HepG2 (cell line): ENCODE results near the gene IL1RAP. TPM values are rescaled to one million over a fixed set of nuclear protein-coding genes. Genes with fewer than 3 reads are reported as not detected.

Source experiments
- ATAC-seq: fragments of 200-7000 bp; cut with Tn5 transposase; 3 replicates; pipeline ENCODE4 v1.9.1; 2020; ENCODE audit warnings: mild to moderate bottlenecking, moderate library complexity
- BruUV-seq: library from RNA; stranded (reverse); fragments of 400-500 nt; replicated peaks from 2 replicates; lab custom pipeline; 2021; lab: Mats Ljungman, UMichigan
- CTCF ChIA-PET: fragments of 300-600 bp; formaldehyde crosslinking; extraction: SDS; loops from one replicate; lab custom pipeline; 2021; ENCODE audit warnings: low total read pairs, inconsistent platforms, low intra/inter-chr PET ratio; lab: Yijun Ruan, JAX
- POLR2A ChIA-PET: fragments of 350-600 bp; sonication (Branson Sonifier 250); formaldehyde crosslinking; loops from one replicate; lab custom pipeline; 2020; ENCODE audit warnings: antibody characterized with exemption, inconsistent platforms; lab: Yijun Ruan, JAX
- DNase-seq: peaks from one replicate; pipeline ENCODE4 v3.0.0-alpha.2; 2015; ENCODE audit warnings: low spot score
- FAIRE-seq: peaks from 3 replicates; lab custom pipeline; 2011; peaks lifted over from hg19 to GRCh38; lab: Jason Lieb, UNC
- H2AFZ ChIP-seq: one replicate; pipeline ENCODE4 v1.6.1; 2011; ENCODE audit warnings: low read length, inconsistent platforms
- H3K27ac ChIP-seq: fragments of 300-600 bp; 3 replicates; pipeline ENCODE4 v1.8.0; 2011; ENCODE audit warnings: mixed run types, mild to moderate bottlenecking, mixed read lengths, low read length, inconsistent platforms; ENCODE audit not compliant: insufficient read depth; ENCODE audit errors: extremely low read length
- H3K27me3 ChIP-seq, 2 experiments: fragments of 200-600 bp in 1 of 2; 2 replicates in 1 of 2; 3 replicates in 1 of 2; pipeline versions ENCODE4 v1.6.0 to v1.8.0; 2011; ENCODE audit warnings: low read length in 2 of 2, mild to moderate bottlenecking in 2 of 2, moderate library complexity in 2 of 2, inconsistent platforms in 1 of 2; ENCODE audit not compliant: insufficient read depth in 2 of 2, control insufficient read depth in 1 of 2
- H3K36me3 ChIP-seq, 2 experiments: fragments of 200-600 bp in 1 of 2; replicated peaks in 1 of 2; 2 replicates in 1 of 2; 3 replicates in 1 of 2; pipeline versions ENCODE4 v1.5.1 to v1.8.0; 2011; ENCODE audit warnings: low read length in 2 of 2, inconsistent platforms in 1 of 2; ENCODE audit not compliant: insufficient read depth in 2 of 2, control insufficient read depth in 1 of 2
- H3K4me1 ChIP-seq: 2 replicates; pipeline ENCODE4 v1.5.1; 2012; ENCODE audit warnings: low read length, inconsistent platforms; ENCODE audit not compliant: insufficient read depth
- H3K4me2 ChIP-seq: 2 replicates; pipeline ENCODE4 v1.6.0; 2011; ENCODE audit warnings: low read depth, low read length, inconsistent platforms
- H3K4me3 ChIP-seq, 3 experiments: fragments of 200-600 bp in 1 of 3; sonication (generic), shearing (Covaris generic) in 1 of 3; replicated peaks in 1 of 3; 2 replicates each; pipeline ENCODE4 v1.5.1; 2011 to 2016; ENCODE audit warnings: low read length in 3 of 3, inconsistent platforms in 2 of 3, low read depth in 2 of 3, mild to moderate bottlenecking in 2 of 3, control low read depth in 1 of 3, mixed read lengths in 1 of 3; ENCODE audit not compliant: insufficient read depth in 1 of 3
- H3K79me2 ChIP-seq: one replicate; pipeline ENCODE4 v1.6.1; 2011; ENCODE audit warnings: low read length, inconsistent platforms; ENCODE audit not compliant: insufficient read depth
- H3K9ac ChIP-seq: 2 replicates; pipeline ENCODE4 v1.6.0; 2011; ENCODE audit warnings: mild to moderate bottlenecking, low read depth, low read length, inconsistent platforms; ENCODE audit not compliant: insufficient read depth
- H3K9me3 ChIP-seq: 2 replicates; pipeline ENCODE4 v1.5.1; 2012; ENCODE audit warnings: mild to moderate bottlenecking, low read length
- H4K20me1 ChIP-seq: 2 replicates; pipeline ENCODE4 v1.6.0; 2011; ENCODE audit warnings: inconsistent platforms, mild to moderate bottlenecking, low read length, moderate library complexity; ENCODE audit not compliant: insufficient read depth
- AGO2 ChIP-seq: fragments of 200-400 bp; formaldehyde crosslinking; optimal IDR thresholded peaks from 2 replicates; pipeline ENCODE3; 2017; ENCODE audit warnings: mild to moderate bottlenecking, low read depth, low read length, moderate library complexity
- IRX3 ChIP-seq: sonication (generic); formaldehyde crosslinking; IDR thresholded peaks from 2 replicates; pipeline ENCODE4 v1.8.1; 2023; ENCODE audit warnings: mild to moderate bottlenecking, low read depth, missing genetic modification reagents, borderline replicate concordance
- JUN ChIP-seq: sonication (generic); formaldehyde crosslinking; IDR thresholded peaks from 2 replicates; pipeline ENCODE4 v1.4.0; 2020; ENCODE audit warnings: mild to moderate bottlenecking, missing genetic modification reagents
- KDM5B ChIP-seq: sonication (generic); formaldehyde crosslinking; IDR thresholded peaks from 2 replicates; pipeline ENCODE4 v1.4.0; 2020; ENCODE audit warnings: missing genetic modification reagents, mild to moderate bottlenecking, borderline replicate concordance
- MED13 ChIP-seq: sonication (generic); formaldehyde crosslinking; IDR thresholded peaks from 2 replicates; pipeline ENCODE4 v1.5.0; 2020; ENCODE audit warnings: missing genetic modification reagents
- NKX3-1 ChIP-seq: sonication (generic); formaldehyde crosslinking; IDR thresholded peaks from 2 replicates; pipeline ENCODE4 v1.5.0; 2020; ENCODE audit warnings: missing genetic modification reagents
- PREB ChIP-seq: sonication (generic); formaldehyde crosslinking; IDR thresholded peaks from 2 replicates; pipeline ENCODE4 v1.4.0; 2020; ENCODE audit warnings: missing genetic modification reagents
- PRPF4 ChIP-seq: fragments of 200-400 bp; formaldehyde crosslinking; IDR thresholded peaks from 2 replicates; pipeline ENCODE4 v1.6.1; 2016; ENCODE audit warnings: low read length, low read depth; ENCODE audit not compliant: poor library complexity, severe bottlenecking
- ZNF253 ChIP-seq: sonication (generic); formaldehyde crosslinking; IDR thresholded peaks from 2 replicates; pipeline ENCODE4 v1.8.0; 2022; ENCODE audit warnings: mild to moderate bottlenecking, missing genetic modification reagents, borderline replicate concordance
- ZNF670 ChIP-seq: sonication (generic); formaldehyde crosslinking; IDR thresholded peaks from 2 replicates; pipeline ENCODE4 v1.8.0; 2022; ENCODE audit warnings: mild to moderate bottlenecking, missing genetic modification reagents, borderline replicate concordance
- WGBS: methylation state at CpG from one replicate; pipeline ENCODE4 v1.1.6; 2017; ENCODE audit warnings: low lambda C conversion rate; 5-methylcytosine and 5-hydroxymethylcytosine counted together
- in situ Hi-C: cut with HindIII; loops from 2 replicates; pipeline ENCODE4 v1.10.0; 2017; ENCODE audit warnings: low pct_unique_long_range_greater_than_20kb; ENCODE audit not compliant: extremely low pct_ligation_motif_present
- intact Hi-C: fragments of 100-400 bp; cut with micrococcal nuclease; formaldehyde crosslinking; loops from one replicate; pipeline ENCODE4 v1.10.0; 2022; ENCODE audit not compliant: unreplicated experiment
- polyA plus RNA-seq, 8 experiments: library from polyadenylated mRNA; depleted of rRNA in 3 of 8; stranded (reverse) in 7 of 8; unstranded in 1 of 8; fragments of >200 nt; fragmentation: Illumina TruSeq in 4 of 8; extraction: Trizol in 4 of 8; gene quantifications; 2 replicates each; pipeline versions ENCODE4 v1.2.1 to v1.2.3, GENCODE V29; 2011 to 2016; ENCODE audit warnings: low read depth in 4 of 8, missing spikeins in 1 of 8, mixed read lengths in 1 of 8; ENCODE audit not compliant: insufficient read depth in 1 of 8
- total RNA-seq, 5 experiments: library from RNA; depleted of rRNA; stranded (reverse); fragments of >200 nt; fragmentation: Illumina TruSeq; extraction: Trizol; gene quantifications; 2 replicates each; pipeline ENCODE4 v1.2.3, GENCODE V29; 2016; ENCODE audit warnings: low read depth in 1 of 5

IL1RAP gene
- total and polyA plus RNA-seq, 2 of the 13 experiments (the other 11 are each of a cell fraction or from before 2014, with no cell fraction given) = 18.3 to 54.9 TPM

GRCh38 chr3:190646996-190647395, 133.1 kb downstream of the IL1RAP start:
- Histone ChIP-seq H3K79me2 (no peaks in the 10 kb centered on the region), H2AFZ (no peak overlapping the region), H3K36me3 (peaks cover 3 to 10% of the 10 kb centered on the region in 2 experiments; a peak in 3 of 5 replicates), H3K27me3 (no peaks in the 10 kb centered on the region), H3K9me3 (no peaks in the 10 kb centered on the region), H4K20me1 (no peaks in the 10 kb centered on the region), H3K27ac (no peak overlapping the region), H3K4me3 (no peak overlapping the region), H3K9ac (no peak overlapping the region), H3K4me1 (no peaks in the 10 kb centered on the region), H3K4me2 (no peak overlapping the region)
- BruUV-seq = no TSS peak
- FAIRE-seq (no peak), DNase-seq (no peak), ATAC-seq (no peak)
- ChIA-PET POLR2A (no interaction called here), CTCF (no interaction called here)
- TF ChIP-seq KDM5B (CRISPR knock-in tag) (no peak), ZNF253 (CRISPR knock-in tag) (no peak), PREB (CRISPR knock-in tag) (no peak), IRX3 (CRISPR knock-in tag) (no peak), MED13 (no peak), JUN (CRISPR knock-in tag) (no peak), PRPF4 (no peak), AGO2 (no peak)
- intact Hi-C loops = no loop called here
- in situ Hi-C loops = no loop called here
- 92% methylated on average over 2 of the region's 2 CpGs for WGBS

DNA sequence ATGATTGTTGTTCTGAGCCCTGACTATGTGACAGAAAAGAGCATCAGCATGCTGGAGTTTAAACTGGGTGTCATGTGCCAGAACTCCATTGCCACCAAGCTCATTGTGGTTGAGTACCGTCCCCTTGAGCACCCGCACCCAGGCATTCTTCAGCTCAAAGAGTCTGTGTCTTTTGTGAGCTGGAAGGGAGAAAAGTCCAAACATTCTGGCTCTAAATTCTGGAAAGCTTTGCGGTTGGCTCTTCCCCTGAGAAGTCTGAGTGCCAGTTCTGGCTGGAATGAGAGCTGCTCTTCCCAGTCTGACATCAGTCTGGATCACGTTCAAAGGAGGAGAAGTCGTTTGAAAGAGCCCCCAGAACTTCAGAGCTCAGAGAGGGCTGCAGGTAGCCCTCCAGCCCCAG, 142.0 kb downstream of the IL1RAP start:
- BruUV-seq = no TSS peak
- H3K27me3 ChIP-seq = no peaks in the 10 kb centered on the region; a peak in 1 of 5 replicates
- WGBS = 49% methylated on average over 5 of the region's 5 CpGs
- TF ChIP-seq ZNF670 (no peak), NKX3-1 (no peak)

More for the DNA sequence above, 142.0 kb downstream of the IL1RAP start:
- DNase-seq (no peak), ATAC-seq (no peak), FAIRE-seq (no peak)
- Histone ChIP-seq H2AFZ (no peak overlapping the region), H3K4me2 (no peak overlapping the region), H3K79me2 (no peaks in the 10 kb centered on the region), H3K9ac (no peak overlapping the region), H3K36me3 (no peaks in the 10 kb centered on the region), H3K4me1 (no peaks in the 10 kb centered on the region), H4K20me1 (no peaks in the 10 kb centered on the region), H3K27ac (no peak overlapping the region), H3K9me3 (no peaks in the 10 kb centered on the region), H3K4me3 (no peak overlapping the region)
- POLR2A ChIA-PET = no interaction called here
- in situ Hi-C loops (no loop called here), intact Hi-C loops (no loop called here)
- CTCF ChIA-PET = no interaction called here
